ENCODE measurements around the gene CCDC194. TPM values are rescaled to one million over a fixed set of nuclear protein-coding genes. Genes with fewer than 3 reads are reported as not detected.

Gene CCDC194
- total RNA-seq, 4 donors from 2014 or later = not detected

GRCh38 chr19:17380426-17381138 lies 13.4 kb downstream of the CCDC194 start:
- H3K36me3 ChIP-seq = no peaks in the 10 kb centered on the region

GRCh38 chr19:17379221-17379631 lies 14.8 kb downstream of the CCDC194 start:
- Histone ChIP-seq H3K27ac (no peak overlapping the region), H3K4me1 (peaks cover 9% of the 10 kb centered on the region), H3K9me3 (no peaks in the 10 kb centered on the region), H3K27me3 (peaks cover 4% of the 10 kb centered on the region), H3K4me3 (no peak overlapping the region), H3K36me3 (no peaks in the 10 kb centered on the region)
- no peak for TF ChIP-seq EP300 (IDR thresholded peaks at IDR 0.05)
- no peak for TF ChIP-seq POLR2AphosphoS5 (IDR thresholded peaks at IDR 0.05)
- TF ChIP-seq POLR2A (IDR thresholded peaks at IDR 0.05) = no peak
- TF ChIP-seq CTCF (IDR thresholded peaks at IDR 0.05) = no peak
- DNase-seq (ENCODE audit: low spot score in 2 of 2) = no peak
- WGBS = 56% methylated on average over 14 of the region's 14 CpGs

More at GRCh38 chr19:17380426-17381138, 13.4 kb downstream of the CCDC194 start:
- no peak overlapping the region for H3K27ac ChIP-seq
- no peak for DNase-seq (ENCODE audit: low spot score in 2 of 2)
- peaks cover 9% of the 10 kb centered on the region for H3K4me1 ChIP-seq
- WGBS = 98% methylated on average over 4 of the region's 5 CpGs
- H3K27me3 ChIP-seq = peaks cover 4% of the 10 kb centered on the region
- TF ChIP-seq EP300 (IDR thresholded peaks at IDR 0.05) (no peak), CTCF (IDR thresholded peaks at IDR 0.05) (no peak), POLR2A (IDR thresholded peaks at IDR 0.05) (no peak), POLR2AphosphoS5 (IDR thresholded peaks at IDR 0.05) (no peak)
- H3K9me3 ChIP-seq = no peaks in the 10 kb centered on the region
- no peak overlapping the region for H3K4me3 ChIP-seq

GRCh38 chr19:17378271-17378670 lies 15.7 kb downstream of the CCDC194 start:
- H3K27ac ChIP-seq = no peak overlapping the region
- H3K4me3 ChIP-seq = no peak overlapping the region
- WGBS = 79% methylated on average over 13 of the region's 13 CpGs
- TF ChIP-seq CTCF (IDR thresholded peaks at IDR 0.05) (no peak), EP300 (IDR thresholded peaks at IDR 0.05) (no peak), POLR2AphosphoS5 (IDR thresholded peaks at IDR 0.05) (no peak), POLR2A (IDR thresholded peaks at IDR 0.05) (no peak)
- H3K27me3 ChIP-seq = peaks cover 4% of the 10 kb centered on the region
- no peak for DNase-seq (ENCODE audit: low spot score in 2 of 2)
- H3K4me1 ChIP-seq = peaks cover 8% of the 10 kb centered on the region
- H3K9me3 ChIP-seq = no peaks in the 10 kb centered on the region
- no peaks in the 10 kb centered on the region for H3K36me3 ChIP-seq

- no peak for DNase-seq (ENCODE audit: low spot score in 2 of 2)
- peaks cover 4% of the 10 kb centered on the region for H3K27me3 ChIP-seq
- H3K27ac ChIP-seq = no peak within 1 kb of the TSS
- TF ChIP-seq POLR2A (IDR thresholded peaks at IDR 0.05) (no peak), POLR2AphosphoS5 (IDR thresholded peaks at IDR 0.05) (no peak), CTCF (IDR thresholded peaks at IDR 0.05) (no peak), EP300 (IDR thresholded peaks at IDR 0.05) (no peak)
- H3K36me3 ChIP-seq = no peaks in the 10 kb centered on the region
- no peaks in the 10 kb centered on the region for H3K9me3 ChIP-seq
- H3K4me3 ChIP-seq = peak within 1 kb of the TSS; percentile 26
- WGBS = 54% methylated on average over 25 of the region's 39 CpGs
- H3K4me1 ChIP-seq = no peaks in the 10 kb centered on the region
Observed at GRCh38 chr19:17376935-17377600, 16.9 kb downstream of the CCDC194 start, which contains the start of gene PLVAP. TSS of gene PLVAP (minus strand) at chr19:17377342. CDS start at chr19:17377288, 54 bp downstream.

GRCh38 chr19:17370026-17370587 lies 23.9 kb downstream of the CCDC194 start:
- Histone ChIP-seq H3K36me3 (no peaks in the 10 kb centered on the region), H3K4me3 (no peak overlapping the region)
- 30% methylated on average over 8 of the region's 8 CpGs for WGBS

More at GRCh38 chr19:17370026-17370587, 23.9 kb downstream of the CCDC194 start:
- TF ChIP-seq POLR2AphosphoS5 (IDR thresholded peaks at IDR 0.05) (no peak), EP300 (IDR thresholded peaks at IDR 0.05) (no peak), POLR2A (IDR thresholded peaks at IDR 0.05) (no peak), CTCF (IDR thresholded peaks at IDR 0.05) (no peak)
- Histone ChIP-seq H3K27ac (no peak overlapping the region), H3K27me3 (peaks cover 3% of the 10 kb centered on the region), H3K4me1 (no peaks in the 10 kb centered on the region), H3K9me3 (no peaks in the 10 kb centered on the region)
- DNase-seq (ENCODE audit: low spot score in 2 of 2) = no peak

All from suprapubic skin (tissue), 4 donors.